ENCODE data around the gene USP35.

GRCh38 chr11:78261828-78262227 is 73.1 kb downstream of the USP35 start:
- TF ChIP-seq CTCF (IDR thresholded peaks at IDR 0.05) (no peak), POLR2A (IDR thresholded peaks at IDR 0.05) (no peak), EP300 (IDR thresholded peaks at IDR 0.05; ENCODE audit: low read depth) (no peak)
